Measurements from ENCODE around the gene TARS3.

TARS3 gene

GRCh38 chr15:101618851-101619614 is 105.2 kb downstream of the TARS3 start:
- DNase-seq, result no peak

- no peak for DNase-seq
Measured at GRCh38 chr15:101618076-101618475, 106.2 kb downstream of the TARS3 start.

- no peak for DNase-seq
Measured at GRCh38 chr15:101617390-101617965, 106.8 kb downstream of the TARS3 start.

- peak; percentile 76 for DNase-seq
Measured at GRCh38 chr15:101615986-101616848, 108.1 kb downstream of the TARS3 start.

GRCh38 chr15:101615414-101615985 is 108.8 kb downstream of the TARS3 start:
- DNase-seq, result no peak

- no peak for DNase-seq
Measured at GRCh38 chr15:101614761-101615160, 109.5 kb downstream of the TARS3 start.

- no peak for DNase-seq
Measured at GRCh38 chr15:101614001-101614585, 110.2 kb downstream of the TARS3 start.

- DNase-seq, result peak; percentile 71
Measured at GRCh38 chr15:101613130-101614000, 110.9 kb downstream of the TARS3 start.

- DNase-seq, result no peak
Measured at GRCh38 chr15:101612676-101613075, 111.6 kb downstream of the TARS3 start.

- DNase-seq, result no peak
Measured at GRCh38 chr15:101611580-101612299, 112.5 kb downstream of the TARS3 start.

- no peak for DNase-seq
Measured at GRCh38 chr15:101611007-101611406, 113.3 kb downstream of the TARS3 start.

- DNase-seq, result no peak
Measured at GRCh38 chr15:101610611-101611000, 113.7 kb downstream of the TARS3 start.

GRCh38 chr15:101609742-101610610 is 114.3 kb downstream of the TARS3 start:
- no peak for DNase-seq

GRCh38 chr15:101608201-101608600 is 116.1 kb downstream of the TARS3 start:
- no peak for DNase-seq

GRCh38 chr15:101607108-101607507 is 117.2 kb downstream of the TARS3 start:
- no peak for DNase-seq

GRCh38 chr15:101604124-101604874 is 120.0 kb downstream of the TARS3 start:
- DNase-seq, result no peak

Data from right hindlimb (tissue), 1 donor.